Retinal pigment epithelial cell (primary cell): Measurements from ENCODE around the gene MBNL1.
"Not testable (repeated sequence)": the region's sequence is repeated elsewhere in the genome, so short reads cannot be mapped to it uniquely, and the experiment has no call there.

Experiments used
- DNase-seq: peaks from one replicate; pipeline ENCODE4 v3.0.0-alpha.2; 2010; ENCODE audit warnings: low read depth
- H3K4me3 ChIP-seq: 2 replicates; pipeline ENCODE4 v1.5.1; 2011; ENCODE audit warnings: mild to moderate bottlenecking, low read length, control low read depth, moderate library complexity
- TF ChIP-seq, protein P1 (sequence below): conservative IDR thresholded peaks from 2 replicates; pipeline ENCODE4 v1.5.1; 2011; ENCODE audit warnings: low read depth, low read length, control low read depth, inconsistent platforms

Gene MBNL1

DNA sequence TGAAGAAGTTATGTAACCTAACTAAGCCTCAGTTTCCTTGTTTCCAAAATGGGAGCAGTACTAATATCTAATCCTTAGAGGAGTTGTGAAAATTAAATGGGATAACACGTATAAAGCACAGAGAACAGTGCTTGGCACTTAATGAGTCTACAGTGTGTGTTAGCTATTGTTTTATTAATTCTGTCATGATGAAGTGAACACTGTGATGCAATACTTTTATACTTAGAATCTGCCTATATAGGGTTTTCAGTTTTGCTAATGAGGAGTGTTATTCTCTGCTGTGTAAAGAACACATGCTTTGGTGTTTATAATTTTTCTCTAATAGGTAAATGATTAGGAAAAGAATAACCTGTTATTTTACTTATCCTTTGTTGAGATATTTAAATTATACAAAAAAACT, 65.2 kb downstream of the MBNL1 start:
- DNase-seq: no peak
- no peak overlapping the region for H3K4me3 ChIP-seq
- TF ChIP-seq, protein P1, sequence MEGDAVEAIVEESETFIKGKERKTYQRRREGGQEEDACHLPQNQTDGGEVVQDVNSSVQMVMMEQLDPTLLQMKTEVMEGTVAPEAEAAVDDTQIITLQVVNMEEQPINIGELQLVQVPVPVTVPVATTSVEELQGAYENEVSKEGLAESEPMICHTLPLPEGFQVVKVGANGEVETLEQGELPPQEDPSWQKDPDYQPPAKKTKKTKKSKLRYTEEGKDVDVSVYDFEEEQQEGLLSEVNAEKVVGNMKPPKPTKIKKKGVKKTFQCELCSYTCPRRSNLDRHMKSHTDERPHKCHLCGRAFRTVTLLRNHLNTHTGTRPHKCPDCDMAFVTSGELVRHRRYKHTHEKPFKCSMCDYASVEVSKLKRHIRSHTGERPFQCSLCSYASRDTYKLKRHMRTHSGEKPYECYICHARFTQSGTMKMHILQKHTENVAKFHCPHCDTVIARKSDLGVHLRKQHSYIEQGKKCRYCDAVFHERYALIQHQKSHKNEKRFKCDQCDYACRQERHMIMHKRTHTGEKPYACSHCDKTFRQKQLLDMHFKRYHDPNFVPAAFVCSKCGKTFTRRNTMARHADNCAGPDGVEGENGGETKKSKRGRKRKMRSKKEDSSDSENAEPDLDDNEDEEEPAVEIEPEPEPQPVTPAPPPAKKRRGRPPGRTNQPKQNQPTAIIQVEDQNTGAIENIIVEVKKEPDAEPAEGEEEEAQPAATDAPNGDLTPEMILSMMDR: no peak

DNA sequence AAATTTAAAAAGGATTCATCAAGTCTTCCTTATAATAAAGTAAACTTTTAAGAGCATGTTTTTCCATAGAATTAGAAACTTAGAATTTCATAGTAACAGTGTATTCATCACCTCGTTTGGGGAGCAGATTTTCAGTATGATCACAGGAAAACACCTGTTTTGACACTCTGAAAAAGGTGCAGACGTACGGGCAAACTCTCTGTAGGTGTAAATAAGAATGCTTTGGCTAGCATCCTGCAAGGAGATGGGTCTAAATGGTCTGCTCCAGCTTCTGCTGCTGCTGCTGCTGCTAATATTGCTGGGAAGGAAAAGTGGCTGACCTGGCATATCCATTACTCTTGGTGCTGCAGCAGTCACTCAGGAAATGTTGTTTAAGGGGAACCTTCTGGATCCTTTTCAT, 66.0 kb downstream of the MBNL1 start:
- DNase-seq: no peak
- H3K4me3 ChIP-seq: no peak overlapping the region
- TF ChIP-seq, protein P1: no peak

- TF ChIP-seq, protein P1: no peak
- DNase-seq: no peak
- H3K4me3 ChIP-seq: no peak overlapping the region
Observed at GRCh38 chr3:152335273-152335672, 66.5 kb downstream of the MBNL1 start.

- not testable (repeated sequence) for DNase-seq, H3K4me3 ChIP-seq
Observed at GRCh38 chr3:152337337-152337736, 68.6 kb downstream of the MBNL1 start.

DNA sequence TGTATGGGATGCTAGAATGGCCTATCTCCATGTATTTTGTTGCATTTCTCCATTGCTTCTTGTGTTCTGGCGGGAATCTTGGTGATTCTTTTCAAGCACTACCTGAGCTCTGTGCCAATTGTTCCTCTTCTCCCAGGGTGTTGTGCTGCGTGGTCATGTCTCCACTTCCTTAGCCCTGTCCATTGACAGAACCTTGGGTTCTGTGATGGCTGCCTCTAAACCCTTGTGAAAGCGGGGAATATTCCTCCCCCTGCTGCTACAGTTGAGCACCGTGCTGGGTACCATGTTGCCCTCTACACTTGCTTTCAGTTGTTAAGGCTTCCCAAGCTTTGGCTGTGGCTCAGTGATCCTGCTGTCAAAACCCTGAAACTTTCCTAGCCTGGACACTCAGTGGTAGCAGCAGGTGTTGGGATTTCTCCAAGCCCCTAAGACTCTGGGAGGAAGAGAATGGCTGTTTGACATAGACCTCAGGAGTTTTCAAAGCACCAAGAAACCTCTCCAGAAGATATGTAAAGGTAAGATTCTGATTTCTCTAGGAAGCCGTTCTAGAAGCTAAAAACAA, 69.5 kb downstream of the MBNL1 start:
- TF ChIP-seq, protein P1: no peak
- no peak for DNase-seq
- H3K4me3 ChIP-seq: no peak overlapping the region

DNA sequence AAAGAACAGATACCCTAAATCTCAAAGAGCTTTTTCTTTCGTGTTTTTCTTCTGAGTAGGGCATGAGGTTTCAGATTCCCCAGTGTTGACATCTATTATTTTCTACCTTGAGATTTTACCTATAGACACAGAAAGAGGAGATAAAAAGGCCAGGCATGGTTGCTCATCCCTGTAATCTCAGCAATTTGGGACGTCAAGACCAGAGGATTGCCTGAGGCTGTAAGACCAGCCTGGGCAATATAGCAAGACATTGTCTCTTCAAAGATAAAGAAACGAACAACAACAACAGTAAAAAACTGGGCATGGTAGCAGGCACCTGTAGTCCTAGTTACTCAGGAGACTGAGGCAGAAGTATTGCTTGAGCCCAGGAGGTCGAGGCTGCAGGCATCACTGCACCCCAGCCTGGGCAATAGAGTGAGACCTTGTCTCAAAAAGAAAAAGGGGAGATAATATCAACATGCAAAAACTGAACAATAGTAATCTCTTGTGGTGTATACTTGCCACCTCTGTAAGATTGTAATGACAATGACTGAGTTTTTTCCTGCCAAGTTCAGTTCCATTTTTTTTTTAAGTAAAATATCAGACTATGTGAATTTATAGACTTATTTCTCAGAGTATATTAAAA, 71.3 kb downstream of the MBNL1 start:
- no peak for DNase-seq
- TF ChIP-seq, protein P1: no peak
- H3K4me3 ChIP-seq: no peak overlapping the region

DNA sequence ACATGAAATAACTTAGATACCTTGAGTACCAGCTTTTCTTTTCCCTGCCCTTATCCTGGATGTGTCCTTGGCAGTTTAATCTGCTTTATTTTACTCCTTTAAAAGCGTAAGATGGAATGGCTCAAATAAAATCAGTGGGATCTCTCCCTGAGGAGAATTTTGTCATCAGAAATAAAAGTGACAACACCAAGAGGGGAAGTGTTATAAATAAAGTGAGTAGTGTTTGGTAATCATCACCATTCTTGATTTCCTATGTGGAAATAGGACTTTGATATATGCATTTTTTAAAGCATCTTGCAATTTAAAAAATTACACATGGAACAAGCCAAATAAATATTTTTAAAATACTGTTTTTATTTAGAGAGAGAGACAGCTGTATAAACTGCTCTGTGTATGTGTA, 76.5 kb downstream of the MBNL1 start:
- TF ChIP-seq, protein P1: no peak
- no peak overlapping the region for H3K4me3 ChIP-seq
- DNase-seq: no peak
